ENCODE results near the gene FRAS1. TPM values are rescaled to one million over a fixed set of nuclear protein-coding genes. Genes with fewer than 3 reads are reported as not detected.

Gene FRAS1
- total RNA-seq, 2 experiments from 2014 or later = not detected

DNA sequence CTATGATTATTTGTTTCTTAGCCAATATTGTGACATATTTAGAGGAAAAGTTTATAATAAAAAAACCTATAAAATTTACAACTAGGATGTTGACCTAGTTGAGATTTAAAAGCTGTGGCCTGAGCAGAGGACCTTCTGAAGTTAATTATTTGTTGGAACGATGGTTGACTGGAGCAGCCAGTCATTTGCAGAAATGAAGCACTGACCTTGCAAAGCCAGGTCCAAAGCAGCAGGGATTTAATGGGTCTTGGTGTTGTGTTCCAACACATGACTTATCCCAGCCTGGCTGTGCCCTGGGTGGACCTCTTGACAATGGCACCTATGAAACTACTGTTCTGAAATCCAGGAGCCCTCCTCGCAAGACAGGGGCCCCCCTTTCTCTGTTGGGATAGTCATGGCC is 235.2 kb downstream of the FRAS1 start:
- H3K27ac ChIP-seq (ENCODE audit: low read depth in 1 of 2, low read length in 2 of 2) = no peak overlapping the region
- Mint-ChIP-seq H3K27me3 (peaks cover 8% of the 10 kb centered on the region), H3K9me3 (no peaks in the 10 kb centered on the region), H3K4me1 (ENCODE audit: low read depth) (no peaks in the 10 kb centered on the region), H3K36me3 (ENCODE audit: low read depth) (no peaks in the 10 kb centered on the region), H3K27ac (no peak overlapping the region), H3K4me3 (no peak overlapping the region)
- ChIA-PET POLR2A (no interaction called here), CTCF (no interaction called here)
- ATAC-seq (ENCODE audit: poor library complexity) (no peak), DNase-seq (no peak)
- intact Hi-C loops (cut with DNase I, micrococcal nuclease) = no loop called here
- no peaks in the 10 kb centered on the region for H3K9me3 ChIP-seq (ENCODE audit: control insufficient read depth in 1 of 2, insufficient read depth in 1 of 2, low read length in 2 of 2)
- no peak overlapping the region for H3K4me3 ChIP-seq (ENCODE audit: low read length)
- TF ChIP-seq, protein P1, sequence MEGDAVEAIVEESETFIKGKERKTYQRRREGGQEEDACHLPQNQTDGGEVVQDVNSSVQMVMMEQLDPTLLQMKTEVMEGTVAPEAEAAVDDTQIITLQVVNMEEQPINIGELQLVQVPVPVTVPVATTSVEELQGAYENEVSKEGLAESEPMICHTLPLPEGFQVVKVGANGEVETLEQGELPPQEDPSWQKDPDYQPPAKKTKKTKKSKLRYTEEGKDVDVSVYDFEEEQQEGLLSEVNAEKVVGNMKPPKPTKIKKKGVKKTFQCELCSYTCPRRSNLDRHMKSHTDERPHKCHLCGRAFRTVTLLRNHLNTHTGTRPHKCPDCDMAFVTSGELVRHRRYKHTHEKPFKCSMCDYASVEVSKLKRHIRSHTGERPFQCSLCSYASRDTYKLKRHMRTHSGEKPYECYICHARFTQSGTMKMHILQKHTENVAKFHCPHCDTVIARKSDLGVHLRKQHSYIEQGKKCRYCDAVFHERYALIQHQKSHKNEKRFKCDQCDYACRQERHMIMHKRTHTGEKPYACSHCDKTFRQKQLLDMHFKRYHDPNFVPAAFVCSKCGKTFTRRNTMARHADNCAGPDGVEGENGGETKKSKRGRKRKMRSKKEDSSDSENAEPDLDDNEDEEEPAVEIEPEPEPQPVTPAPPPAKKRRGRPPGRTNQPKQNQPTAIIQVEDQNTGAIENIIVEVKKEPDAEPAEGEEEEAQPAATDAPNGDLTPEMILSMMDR (IDR thresholded peaks at IDR 0.05) = no peak
- H3K36me3 ChIP-seq (ENCODE audit: insufficient read depth, low read length) = no peaks in the 10 kb centered on the region
- no peaks in the 10 kb centered on the region for H3K4me1 ChIP-seq (ENCODE audit: insufficient read depth, low read length)
- peaks cover 0 to 5% of the 10 kb centered on the region in 2 experiments for H3K27me3 ChIP-seq (ENCODE audit: control insufficient read depth in 1 of 2, insufficient read depth in 2 of 2, low read length in 2 of 2)

DNA sequence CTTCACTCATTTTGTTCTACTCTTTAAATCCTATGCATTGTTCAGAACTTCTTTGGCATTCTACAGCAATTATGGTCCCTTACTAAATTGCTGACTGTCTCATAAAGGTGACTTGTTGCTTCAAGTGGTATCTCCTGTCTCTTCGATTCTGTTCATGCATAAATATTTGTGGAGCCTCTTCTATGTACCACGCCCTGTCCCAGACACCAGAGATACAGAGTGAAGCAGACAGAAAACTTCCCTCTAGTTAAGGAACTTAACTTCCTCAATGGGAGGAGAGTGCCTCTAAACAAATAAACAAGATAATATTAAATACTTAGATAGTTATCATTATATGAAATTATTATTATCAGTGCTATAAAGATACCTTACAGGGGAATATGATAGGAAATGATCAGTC is 235.7 kb downstream of the FRAS1 start:
- DNase-seq (no peak), ATAC-seq (ENCODE audit: poor library complexity) (no peak)
- ChIA-PET POLR2A (no interaction called here), CTCF (no interaction called here)
- Mint-ChIP-seq H3K27me3 (peaks cover 5% of the 10 kb centered on the region), H3K9me3 (no peaks in the 10 kb centered on the region), H3K4me3 (no peak overlapping the region), H3K4me1 (ENCODE audit: low read depth) (no peaks in the 10 kb centered on the region), H3K36me3 (ENCODE audit: low read depth) (no peaks in the 10 kb centered on the region), H3K27ac (no peak overlapping the region)
- Histone ChIP-seq H3K27me3 (ENCODE audit: control insufficient read depth in 1 of 2, insufficient read depth in 2 of 2, low read length in 2 of 2) (peaks cover 0 to 5% of the 10 kb centered on the region in 2 experiments), H3K9me3 (ENCODE audit: control insufficient read depth in 1 of 2, insufficient read depth in 1 of 2, low read length in 2 of 2) (no peaks in the 10 kb centered on the region), H3K36me3 (ENCODE audit: insufficient read depth, low read length) (no peaks in the 10 kb centered on the region), H3K27ac (ENCODE audit: low read depth in 1 of 2, low read length in 2 of 2) (no peak overlapping the region), H3K4me3 (ENCODE audit: low read length) (no peak overlapping the region), H3K4me1 (ENCODE audit: insufficient read depth, low read length) (no peaks in the 10 kb centered on the region)
- intact Hi-C loops (cut with DNase I, micrococcal nuclease) = no loop called here
- TF ChIP-seq, protein P1 (IDR thresholded peaks at IDR 0.05) = no peak

DNA sequence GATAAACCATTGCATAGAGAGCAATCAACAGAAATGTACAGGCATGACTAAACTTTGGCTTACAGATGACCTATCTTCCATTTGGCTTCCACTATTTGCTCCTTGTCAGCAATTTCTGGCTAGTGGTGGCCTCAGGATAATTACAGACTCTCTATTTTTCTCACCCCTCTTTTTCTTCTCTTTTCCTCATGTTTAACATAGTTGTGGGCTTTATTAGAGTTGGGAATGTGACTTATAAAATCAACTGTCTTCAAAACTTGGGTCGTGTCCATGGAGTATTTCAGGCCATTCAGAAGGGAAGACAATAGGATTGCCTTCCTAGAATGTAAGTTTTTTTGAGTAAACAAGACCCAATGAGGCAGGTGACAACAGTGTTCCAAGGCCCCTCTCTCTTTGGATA is 236.2 kb downstream of the FRAS1 start:
- H3K27me3 Mint-ChIP-seq = peaks cover 6% of the 10 kb centered on the region
- no peaks in the 10 kb centered on the region for H3K9me3 Mint-ChIP-seq
- CTCF ChIA-PET = no interaction called here

More for the DNA sequence above, 236.2 kb downstream of the FRAS1 start:
- no peaks in the 10 kb centered on the region for H3K36me3 ChIP-seq (ENCODE audit: insufficient read depth, low read length)
- H3K27ac ChIP-seq (ENCODE audit: low read depth in 1 of 2, low read length in 2 of 2) = no peak overlapping the region
- Mint-ChIP-seq H3K27ac (no peak overlapping the region), H3K36me3 (ENCODE audit: low read depth) (no peaks in the 10 kb centered on the region), H3K4me1 (ENCODE audit: low read depth) (no peaks in the 10 kb centered on the region), H3K4me3 (no peak overlapping the region)
- intact Hi-C loops (cut with DNase I, micrococcal nuclease) = no loop called here
- TF ChIP-seq, protein P1 (IDR thresholded peaks at IDR 0.05) = no peak
- ATAC-seq (ENCODE audit: poor library complexity) (no peak), DNase-seq (no peak)
- H3K27me3 ChIP-seq (ENCODE audit: control insufficient read depth in 1 of 2, insufficient read depth in 2 of 2, low read length in 2 of 2) = peaks cover 0 to 5% of the 10 kb centered on the region in 2 experiments
- no peaks in the 10 kb centered on the region for H3K4me1 ChIP-seq (ENCODE audit: insufficient read depth, low read length)
- POLR2A ChIA-PET = no interaction called here
- no peaks in the 10 kb centered on the region for H3K9me3 ChIP-seq (ENCODE audit: control insufficient read depth in 1 of 2, insufficient read depth in 1 of 2, low read length in 2 of 2)
- no peak overlapping the region for H3K4me3 ChIP-seq (ENCODE audit: low read length)

All from CD4-positive, alpha-beta T cell (primary cell).